HepG2 (cell line): ENCODE results near the gene SUSD4.

Experiments
- EZH2 ChIP-seq: conservative IDR thresholded peaks from 2 replicates; pipeline ENCODE4 v1.6.1; 2012; ENCODE audit warnings: mild to moderate bottlenecking, low read depth, low read length, moderate library complexity
- FOXP1 ChIP-seq, 2 experiments: fragments of 450-650 bp in 1 of 2; IDR thresholded peaks; 2 replicates each; pipeline ENCODE4 v1.6.1; 2017 to 2018; ENCODE audit warnings: antibody characterized with exemption in 1 of 2
- ZNF138 ChIP-seq: sonication (generic); formaldehyde crosslinking; IDR thresholded peaks from 2 replicates; pipeline ENCODE4 v1.5.0; 2020; ENCODE audit warnings: mild to moderate bottlenecking, low read depth, missing genetic modification reagents

- TF ChIP-seq ZNF138 (CRISPR knock-in tag) = no peak
- no peak for TF ChIP-seq EZH2
- TF ChIP-seq FOXP1 (IDR thresholded peaks at IDR 0.05) = no peak
- no peak for TF ChIP-seq FOXP1 (CRISPR knock-in tag; IDR thresholded peaks at IDR 0.05)
Observed at GRCh38 chr1:223179786-223180185, 184.2 kb downstream of the SUSD4 start.
